Right lung (tissue), 5 donors: ENCODE results near the gene PSME3IP1. TPM values are rescaled to one million over a fixed set of nuclear protein-coding genes. Genes with fewer than 3 reads are reported as not detected.
"Not testable (repeated sequence)": the region's sequence is repeated elsewhere in the genome, so short reads cannot be mapped to it uniquely, and the experiment has no call there.

ENCODE experiments used
- DNase-seq, 2 donors: peaks; one replicate each; pipeline ENCODE4 v3.0.0-alpha.2; 2013
- polyA plus RNA-seq, 5 donors: library from polyadenylated mRNA; unstranded; fragments of 120-200 nt; gene quantifications; one replicate each; pipeline versions ENCODE4 v1.2.1 to v1.2.3, GENCODE V29; 2013; ENCODE audit warnings: inconsistent platforms in 1 of 5, low replicate concordance in 1 of 5; ENCODE audit not compliant: insufficient read length in 5 of 5, insufficient read depth in 1 of 5

PSME3IP1 gene
- polyA plus RNA-seq, 5 donors, result 94.0 to 123 (median 115) TPM

DNA sequence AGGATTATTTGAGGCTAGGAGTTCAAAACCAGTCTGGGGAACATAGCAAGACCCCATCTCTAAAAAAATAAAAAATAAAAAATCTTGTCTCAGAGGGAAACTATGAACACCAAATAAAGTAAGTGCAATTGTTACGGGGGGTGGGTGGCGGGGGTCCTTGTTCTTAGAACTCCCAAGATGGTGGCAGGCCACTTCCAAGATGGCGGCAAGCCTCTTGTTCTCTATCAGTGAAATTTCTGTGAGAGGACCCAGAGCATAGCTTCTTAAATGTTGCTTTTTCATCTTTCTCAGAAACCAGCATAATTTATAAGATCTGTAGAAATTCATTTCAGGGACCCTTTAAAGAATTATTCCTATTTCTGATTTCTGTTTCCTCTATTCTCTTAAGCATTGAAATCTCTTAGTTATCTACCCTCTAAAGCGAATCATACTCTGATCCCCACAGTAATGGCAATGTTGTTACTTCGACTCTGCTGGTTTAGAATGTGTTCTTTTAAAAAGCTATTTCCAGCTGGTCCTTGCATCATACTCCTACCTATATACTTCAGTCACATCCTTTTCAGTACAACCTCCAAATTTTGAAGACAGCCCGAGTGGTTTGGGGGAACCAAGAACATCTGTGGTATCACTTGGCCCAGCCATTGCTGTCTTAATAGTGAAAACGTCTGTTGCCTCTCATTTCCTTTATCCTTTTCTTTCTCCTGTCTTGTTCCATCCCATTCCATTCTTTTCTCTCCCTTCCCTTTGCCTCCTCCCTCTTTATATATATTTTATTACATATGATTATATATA lies 16.5 kb upstream of the PSME3IP1 start:
- DNase-seq, result no peak

DNA sequence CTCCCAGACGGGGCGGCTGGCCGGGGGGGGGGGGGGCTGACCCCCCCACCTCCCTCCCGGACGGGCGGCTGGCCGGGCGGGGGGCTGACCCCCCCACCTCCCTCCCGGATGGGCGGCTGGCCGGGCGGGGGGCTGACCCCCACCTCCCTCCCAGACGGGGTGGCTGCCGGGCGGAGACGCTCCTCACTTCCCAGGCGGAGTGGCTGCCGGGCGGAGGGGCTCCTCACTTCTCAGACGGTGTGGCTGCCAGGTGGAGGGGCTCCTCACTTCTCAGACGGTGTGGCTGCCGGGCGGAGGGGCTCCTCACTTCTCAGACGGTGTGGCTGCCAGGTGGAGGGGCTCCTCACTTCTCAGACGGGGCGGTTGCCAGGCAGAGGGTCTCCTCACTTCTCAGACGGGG lies 15.1 kb upstream of the PSME3IP1 start:
- DNase-seq, result not testable (repeated sequence)

DNA sequence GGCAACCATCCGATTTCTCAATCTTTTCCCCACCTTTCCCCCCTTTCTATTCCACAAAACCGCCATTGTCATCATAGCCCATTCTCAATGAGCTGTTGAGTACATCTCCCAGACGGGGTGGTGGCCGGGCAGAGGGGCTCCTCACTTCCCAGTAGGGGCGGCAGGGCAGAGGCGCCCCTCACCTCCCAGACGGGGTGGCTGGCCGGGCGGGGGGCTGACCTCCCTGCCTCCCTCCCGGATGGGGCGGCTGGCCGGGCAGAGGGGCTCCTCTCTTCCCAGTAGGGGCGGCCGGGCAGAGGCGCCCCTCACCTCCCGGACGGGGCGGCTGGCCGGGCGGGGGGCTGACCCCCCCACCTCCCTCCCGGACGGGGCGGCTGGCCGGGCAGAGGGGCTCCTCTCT lies 14.5 kb upstream of the PSME3IP1 start:
- DNase-seq, result not testable (repeated sequence)

GRCh38 chr16:57196753-57197152 lies 10.9 kb upstream of the PSME3IP1 start:
- DNase-seq, result no peak

- no peak for DNase-seq
These were observed 10.4 kb upstream of the PSME3IP1 start for GRCh38 chr16:57196286-57196685.

- DNase-seq, result no peak
These were observed 8.7 kb upstream of the PSME3IP1 start for GRCh38 chr16:57194512-57194911.

GRCh38 chr16:57192720-57193486 lies 7.1 kb upstream of the PSME3IP1 start:
- no peak for DNase-seq

- DNase-seq, result no peak
These were observed 6.3 kb upstream of the PSME3IP1 start for GRCh38 chr16:57192146-57192545.

DNA sequence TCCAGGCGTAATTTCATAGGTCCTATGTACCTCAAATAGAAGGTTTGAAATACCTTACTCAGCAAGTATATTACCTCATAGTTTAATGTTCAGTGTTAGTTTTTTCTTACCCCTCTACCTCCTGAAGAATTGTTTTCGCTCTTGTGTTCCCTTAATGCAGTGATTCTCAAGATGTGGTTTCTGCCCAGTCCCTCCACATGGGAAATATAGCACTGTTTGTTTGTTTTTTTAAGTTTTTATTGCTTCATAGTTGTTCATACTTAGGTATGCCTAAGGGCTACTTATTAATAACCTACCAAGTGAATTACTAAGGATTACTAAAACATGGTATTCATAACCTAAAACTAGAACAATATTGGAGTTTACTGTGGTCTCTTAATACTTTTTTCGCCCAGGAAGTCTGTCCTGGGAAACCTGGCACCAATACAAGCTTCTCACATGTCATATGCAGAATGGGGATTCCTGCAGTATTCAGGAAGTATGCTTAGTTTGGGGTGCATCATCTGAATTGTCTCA lies 5.3 kb upstream of the PSME3IP1 start:
- DNase-seq, result no peak

DNA sequence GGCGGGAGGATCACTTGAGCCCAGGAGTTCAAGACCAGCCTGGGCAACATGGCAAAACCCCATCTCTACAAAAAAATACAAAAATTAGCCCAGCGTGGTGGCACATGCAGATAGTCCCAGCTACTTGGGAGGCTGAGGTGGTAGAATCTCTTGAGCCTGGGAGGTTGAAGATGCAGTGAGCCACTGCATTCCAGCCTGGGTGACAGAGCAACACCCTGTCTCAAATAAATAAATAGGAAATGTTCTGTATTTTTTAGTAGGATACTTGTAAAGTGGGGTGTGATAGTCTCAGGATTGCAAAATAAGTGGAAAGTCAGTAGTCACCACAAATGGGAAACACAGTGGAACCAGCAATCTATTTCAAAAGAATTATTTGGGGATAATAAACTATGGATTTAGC lies 4.3 kb upstream of the PSME3IP1 start:
- no peak for DNase-seq

DNA sequence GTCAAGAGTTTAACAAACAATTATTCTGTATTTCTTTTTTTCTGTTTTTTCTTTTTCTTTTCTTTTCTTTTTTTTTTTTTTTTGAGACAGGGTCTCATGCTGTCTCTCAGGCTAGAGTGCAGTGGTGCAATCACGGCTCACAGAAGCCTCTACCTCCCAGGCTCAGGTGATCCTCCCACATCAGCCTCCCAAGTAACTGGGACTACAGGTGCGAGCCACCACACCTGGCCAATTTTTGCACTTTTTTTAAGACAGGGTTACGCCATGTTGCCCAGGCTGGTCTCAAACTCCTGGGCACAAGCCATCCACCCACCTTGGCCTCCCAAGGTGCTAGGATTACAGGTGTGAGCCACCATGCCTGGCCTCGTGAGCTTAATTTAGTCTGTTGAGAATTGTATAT lies 3.7 kb upstream of the PSME3IP1 start:
- not testable (repeated sequence) for DNase-seq

- no peak for DNase-seq
These were observed 2.8 kb upstream of the PSME3IP1 start for GRCh38 chr16:57188711-57189002.

DNA sequence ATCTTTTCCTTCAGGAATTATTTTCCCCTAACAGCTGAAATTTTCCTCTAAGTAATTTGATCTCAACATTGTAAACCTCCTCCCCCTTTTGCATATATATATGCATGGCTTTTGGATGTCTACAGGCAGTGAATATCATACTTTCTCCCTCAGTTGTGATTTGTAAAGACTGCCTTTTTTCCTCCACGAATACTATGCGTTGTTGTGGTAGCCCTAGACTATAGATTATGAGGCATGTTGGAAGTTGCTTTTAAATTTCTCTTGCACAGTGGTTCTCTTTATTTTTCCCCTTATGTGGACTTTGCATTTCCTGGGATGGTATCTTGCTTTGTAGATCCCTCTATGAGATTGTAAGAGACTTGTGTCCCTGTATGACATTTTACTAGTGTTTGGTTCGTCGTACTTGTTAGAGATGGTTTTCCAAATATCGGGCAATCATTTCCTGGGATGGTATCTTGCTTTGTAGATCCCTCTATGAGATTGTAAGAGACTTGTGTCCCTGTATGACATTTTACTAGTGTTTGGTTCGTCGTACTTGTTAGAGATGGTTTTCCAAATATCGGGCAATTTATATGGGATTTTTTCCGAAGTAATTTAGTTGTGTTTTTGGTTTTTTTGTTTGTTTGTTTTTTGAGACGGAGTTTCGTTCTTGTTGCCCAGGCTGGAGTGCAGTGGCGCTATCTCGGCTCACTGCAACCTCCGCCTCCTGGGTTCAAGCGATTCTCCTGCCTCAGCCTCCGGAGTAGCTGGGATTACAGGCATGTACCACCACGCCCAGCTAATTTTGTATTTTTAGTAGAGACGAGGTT lies 2.3 kb upstream of the PSME3IP1 start:
- DNase-seq, result not testable (repeated sequence)

DNA sequence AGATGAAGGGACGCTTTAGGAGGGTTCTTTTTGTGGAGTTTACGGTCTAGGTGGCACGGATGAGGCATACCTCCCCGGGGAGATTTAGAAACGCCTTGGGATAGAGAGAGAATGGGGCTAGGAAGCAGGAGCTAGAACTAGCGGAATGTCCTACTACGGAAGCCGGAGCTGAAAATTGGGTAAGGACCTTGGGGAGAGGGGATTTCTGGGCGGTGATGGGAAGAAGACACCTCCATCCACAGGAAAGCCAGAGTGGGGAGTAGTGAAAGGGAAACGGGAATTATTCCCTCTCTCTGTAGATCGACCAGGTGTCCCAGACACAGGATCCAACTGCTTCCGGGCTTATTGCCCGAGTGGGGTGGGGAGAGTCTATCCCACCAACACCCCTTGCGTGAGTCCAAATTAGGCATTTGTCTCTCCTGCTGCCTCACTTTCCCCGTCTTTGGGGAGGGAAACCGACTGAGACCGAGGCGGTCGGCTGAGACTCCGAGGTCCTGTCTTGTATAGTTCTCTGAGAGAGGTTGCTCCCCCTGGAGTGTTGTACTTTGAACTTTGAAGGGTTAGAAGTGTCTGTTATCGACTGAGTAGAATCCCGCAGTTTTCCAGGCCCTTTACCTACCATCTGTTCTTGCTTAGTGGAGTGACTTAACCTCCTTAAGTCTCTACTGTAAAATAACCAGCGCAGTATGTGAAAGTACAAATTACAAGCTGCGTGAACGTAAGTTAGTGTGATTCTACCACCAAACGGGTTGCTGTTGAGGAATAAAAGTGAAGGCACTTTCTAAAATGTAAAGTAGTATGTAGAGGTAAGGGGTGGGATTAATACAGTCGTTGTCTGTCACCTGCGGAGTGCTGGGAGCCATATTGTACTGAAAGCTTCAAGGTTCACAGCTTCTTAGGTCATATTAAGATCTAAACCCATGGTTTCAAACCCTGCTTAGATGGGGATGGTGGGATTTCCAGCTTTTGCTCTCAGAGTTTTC lies 1.3 kb upstream of the PSME3IP1 start:
- peak in 1 of 2 donors; percentile 40 for DNase-seq

DNA sequence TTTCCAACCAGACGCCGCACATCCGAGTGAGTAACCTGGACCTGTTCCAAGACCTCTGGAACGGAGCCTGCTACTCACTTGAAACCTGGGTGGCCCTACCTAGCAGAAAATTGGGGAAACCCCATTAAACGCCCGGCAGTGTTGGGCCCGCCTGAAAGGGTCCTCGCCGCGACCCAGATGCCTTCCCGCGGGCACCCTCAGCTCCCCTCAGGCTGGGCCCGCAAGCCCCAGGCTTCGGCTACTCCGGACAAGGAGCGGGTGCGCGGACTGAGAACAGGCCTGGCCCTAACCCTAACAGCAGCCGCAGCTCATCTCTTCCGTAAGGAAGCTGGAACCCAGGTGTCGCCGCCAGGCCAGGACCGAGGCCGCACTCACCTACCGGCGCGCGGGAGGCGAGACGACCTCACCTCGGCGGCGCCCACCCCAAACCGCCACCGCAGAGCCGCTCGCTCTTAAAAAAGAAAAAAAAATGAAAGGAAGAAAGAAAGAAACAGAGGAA lies 344 bp downstream of the PSME3IP1 start:
- peak in 1 of 2 donors; percentile 42 for DNase-seq

- DNase-seq, result no peak
These were observed 873 bp downstream of the PSME3IP1 start for GRCh38 chr16:57184887-57185445.

GRCh38 chr16:57184113-57184512 lies 1.7 kb downstream of the PSME3IP1 start:
- no peak for DNase-seq

DNA sequence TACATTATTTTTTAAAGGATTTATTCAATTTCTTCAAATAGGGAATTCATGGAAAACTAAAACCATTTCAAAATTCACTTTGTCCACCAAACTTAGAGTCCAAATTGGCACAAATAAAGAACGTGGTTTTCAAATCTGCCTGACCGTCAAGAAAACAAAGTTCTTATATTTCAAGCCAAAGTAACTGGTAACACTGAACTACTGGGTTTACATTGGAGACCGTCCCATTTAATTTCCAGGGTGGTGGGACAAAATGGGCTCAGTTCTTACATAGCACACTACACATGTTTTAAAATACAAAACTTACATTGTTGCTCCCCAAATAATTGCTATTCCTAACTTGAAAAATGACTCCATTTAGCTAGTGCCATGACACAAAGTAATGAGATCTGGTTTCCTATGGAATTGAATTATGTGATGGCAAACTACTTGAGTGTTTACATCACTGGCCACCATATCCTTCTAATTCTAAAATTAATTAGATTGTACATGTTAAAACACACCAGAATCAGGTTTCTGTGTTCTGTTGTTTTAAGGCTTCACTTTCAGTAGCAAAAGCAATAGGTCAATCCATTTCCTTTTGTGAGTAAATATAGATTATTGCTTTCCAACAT lies 6.5 kb downstream of the PSME3IP1 start:
- no peak for DNase-seq

- no peak for DNase-seq
These were observed 7.0 kb downstream of the PSME3IP1 start for GRCh38 chr16:57178793-57179212.

DNA sequence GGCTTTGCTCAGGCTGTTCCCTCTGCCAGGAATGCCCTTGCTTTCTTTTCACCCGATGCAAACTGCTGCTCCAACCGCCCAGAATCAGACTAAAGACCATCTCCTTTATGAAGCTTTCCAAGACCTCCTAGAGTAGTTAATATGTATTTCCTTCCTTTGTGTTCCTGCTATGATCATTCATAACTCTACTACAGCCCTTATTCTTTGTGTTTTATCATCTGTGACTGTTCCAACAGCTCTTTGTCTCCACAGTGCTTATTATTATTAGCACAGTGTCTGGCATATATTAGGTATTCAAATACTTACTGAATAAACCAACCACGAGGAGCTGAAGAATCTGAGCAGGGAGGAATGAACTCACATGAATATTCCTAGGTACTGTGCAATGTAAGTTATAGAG lies 7.6 kb downstream of the PSME3IP1 start:
- DNase-seq, result no peak
